Esophagus muscularis mucosa (tissue), 4 donors: Measurements from ENCODE around the gene CDCA7L. TPM values are rescaled to one million over a fixed set of nuclear protein-coding genes. Genes with fewer than 3 reads are reported as not detected.

Experiments
- DNase-seq: peaks from one replicate; pipeline ENCODE4 v3.0.0-alpha.2; 2017; ENCODE audit errors: extremely low spot score
- H3K27ac ChIP-seq, 4 donors: fragments of 200-600 bp; sonication (generic); replicated peaks in 1 of 4; 1 replicate in 3 of 4; 2 replicates in 1 of 4; pipeline ENCODE4 v1.5.1; 2016 to 2019; ENCODE audit warnings: mild to moderate bottlenecking in 1 of 4
- H3K27me3 ChIP-seq, 4 donors: fragments of 200-600 bp; sonication (generic); one replicate each; pipeline versions ENCODE4 v1.5.1 to v1.6.0; 2016 to 2019
- H3K36me3 ChIP-seq, 4 donors: fragments of 200-600 bp; sonication (generic); one replicate each; pipeline ENCODE4 v1.5.1; 2016 to 2019
- H3K4me1 ChIP-seq, 4 donors: fragments of 200-600 bp; sonication (generic); one replicate each; pipeline ENCODE4 v1.5.1; 2016 to 2019
- H3K4me3 ChIP-seq, 4 donors: fragments of 200-600 bp; sonication (generic); 1 replicate in 2 of 4; 2 replicates in 2 of 4; pipeline ENCODE4 v1.5.1; 2016 to 2019; ENCODE audit warnings: mild to moderate bottlenecking in 4 of 4, moderate library complexity in 1 of 4
- H3K9me3 ChIP-seq, 4 donors: fragments of 200-600 bp; sonication (generic); 1 replicate in 3 of 4; 2 replicates in 1 of 4; pipeline ENCODE4 v1.5.1; 2016 to 2019
- CTCF ChIP-seq, 3 experiments: fragments of 200-600 bp in 2 of 3; fragments of 450-650 bp in 1 of 3; sonication (generic) in 2 of 3; IDR thresholded peaks; one replicate each; pipeline ENCODE4 v1.5.1; 2017 to 2019; ENCODE audit warnings: antibody characterized with exemption in 3 of 3, mild to moderate bottlenecking in 2 of 3, moderate library complexity in 1 of 3
- EP300 ChIP-seq: sonication (generic); formaldehyde crosslinking; IDR thresholded peaks from one replicate; pipeline ENCODE4 v1.6.1; 2017; ENCODE audit warnings: antibody characterized with exemption
- POLR2A ChIP-seq: fragments of 450-650 bp; IDR thresholded peaks from one replicate; pipeline ENCODE4 v1.6.1; 2017; ENCODE audit warnings: antibody characterized with exemption, moderate library complexity, mild to moderate bottlenecking, low read depth
- POLR2AphosphoS5 ChIP-seq, 2 donors: sonication (generic); formaldehyde crosslinking; IDR thresholded peaks; one replicate each; pipeline ENCODE4 v1.6.1; 2017; ENCODE audit warnings: antibody characterized with exemption in 2 of 2
- WGBS: methylation state at CpG from one replicate; pipeline ENCODE4 v1.1.5; 2018; 5-methylcytosine and 5-hydroxymethylcytosine counted together
- intact Hi-C: fragments of 100-400 bp; cut with DNase I; formaldehyde crosslinking; loops from one replicate; pipeline ENCODE4 v1.15.1; 2023
- total RNA-seq, 4 donors: library from RNA; depleted of rRNA; stranded (reverse); fragments of >200 nt; gene quantifications; one replicate each; pipeline versions ENCODE4 v1.1.0 to v1.2.1, GENCODE V29; 2016

The CDCA7L gene
- total RNA-seq, 4 donors from 2014 or later: 19.5 to 61.6 (median 25.2) TPM

- no peak for TF ChIP-seq POLR2A
- TF ChIP-seq CTCF (IDR thresholded peaks at IDR 0.05): no peak
- no peak for TF ChIP-seq EP300
- TF ChIP-seq POLR2AphosphoS5 (IDR thresholded peaks at IDR 0.05): no peak
- H3K4me3 ChIP-seq: no peak overlapping the region
- H3K9me3 ChIP-seq: no peaks in the 10 kb centered on the region
- H3K27ac ChIP-seq: no peak overlapping the region
- H3K4me1 ChIP-seq: peaks cover 0 to 4% (median 0%) of the 10 kb centered on the region in 4 donors
- no peaks in the 10 kb centered on the region for H3K27me3 ChIP-seq
- DNase-seq: no peak
- H3K36me3 ChIP-seq: peaks cover 5 to 85% (median 55%) of the 10 kb centered on the region in 4 donors
- WGBS: 72% methylated on average over 5 of the region's 5 CpGs
- intact Hi-C loops: loop anchor here (10.0 kb wide), 1 partner anchor 103 kb away; no protein-coding TSS in a partner anchor
Observed at GRCh38 chr7:21902240-21902639, 43.5 kb downstream of the CDCA7L start.

GRCh38 chr7:21898265-21898930, 47.3 kb downstream of the CDCA7L start:
- Histone ChIP-seq H3K27ac (no peak overlapping the region), H3K36me3 (peaks cover 0 to 49% (median 24%) of the 10 kb centered on the region in 4 donors), H3K27me3 (no peaks in the 10 kb centered on the region), H3K4me1 (peaks cover 0 to 4% (median 0%) of the 10 kb centered on the region in 4 donors), H3K9me3 (no peaks in the 10 kb centered on the region), H3K4me3 (no peak overlapping the region)
- 75% methylated on average over 17 of the region's 17 CpGs for WGBS
- intact Hi-C loops: loop anchor here (5.0 kb wide), 1 partner anchor 69 kb away; no protein-coding TSS in a partner anchor
- no peak for DNase-seq
- no peak for TF ChIP-seq POLR2AphosphoS5 (IDR thresholded peaks at IDR 0.05)
- TF ChIP-seq EP300: no peak
- TF ChIP-seq POLR2A: no peak
- no peak for TF ChIP-seq CTCF (IDR thresholded peaks at IDR 0.05)

GRCh38 chr7:21893401-21893800, 52.3 kb downstream of the CDCA7L start:
- TF ChIP-seq POLR2A: no peak
- no peak for TF ChIP-seq EP300
- no peak for TF ChIP-seq POLR2AphosphoS5 (IDR thresholded peaks at IDR 0.05)
- TF ChIP-seq CTCF (IDR thresholded peaks at IDR 0.05): no peak
- H3K27ac ChIP-seq: no peak overlapping the region
- H3K9me3 ChIP-seq: no peaks in the 10 kb centered on the region
- intact Hi-C loops: no loop called here
- no peak for DNase-seq
- H3K4me3 ChIP-seq: no peak overlapping the region
- peaks cover 0 to 4% (median 0%) of the 10 kb centered on the region in 4 donors for H3K36me3 ChIP-seq
- no peaks in the 10 kb centered on the region for H3K4me1 ChIP-seq
- H3K27me3 ChIP-seq: no peaks in the 10 kb centered on the region
- 71% methylated on average over 3 of the region's 3 CpGs for WGBS

GRCh38 chr7:21891291-21891690, 54.4 kb downstream of the CDCA7L start:
- H3K4me3 ChIP-seq: no peak overlapping the region
- no peaks in the 10 kb centered on the region for H3K36me3 ChIP-seq
- no peaks in the 10 kb centered on the region for H3K4me1 ChIP-seq
- no peaks in the 10 kb centered on the region for H3K27me3 ChIP-seq
- no peaks in the 10 kb centered on the region for H3K9me3 ChIP-seq
- no peak for DNase-seq
- WGBS: 69% methylated on average over 3 of the region's 3 CpGs
- intact Hi-C loops: no loop called here
- TF ChIP-seq POLR2AphosphoS5 (IDR thresholded peaks at IDR 0.05) (no peak), EP300 (no peak), CTCF (IDR thresholded peaks at IDR 0.05) (no peak), POLR2A (no peak)
- no peak overlapping the region for H3K27ac ChIP-seq

GRCh38 chr7:21887779-21888178, 57.9 kb downstream of the CDCA7L start:
- intact Hi-C loops: no loop called here
- Histone ChIP-seq H3K4me1 (no peaks in the 10 kb centered on the region), H3K36me3 (no peaks in the 10 kb centered on the region), H3K27me3 (no peaks in the 10 kb centered on the region), H3K9me3 (no peaks in the 10 kb centered on the region), H3K4me3 (no peak overlapping the region), H3K27ac (no peak overlapping the region)
- TF ChIP-seq CTCF (IDR thresholded peaks at IDR 0.05): no peak
- TF ChIP-seq POLR2A: no peak
- no peak for TF ChIP-seq EP300
- TF ChIP-seq POLR2AphosphoS5 (IDR thresholded peaks at IDR 0.05): no peak
- 90% methylated on average over 4 of the region's 4 CpGs for WGBS
- no peak for DNase-seq
